GM18858 (cell line): ENCODE measurements around the gene COL10A1.
A peak's percentile ranks its signal among the peaks of the same experiment; 100 is the strongest.
"Not testable (repeated sequence)": the region's sequence is repeated elsewhere in the genome, so short reads cannot be mapped to it uniquely, and the experiment has no call there.

Experiments
- ATAC-seq: cut with Tn5 transposase; IDR thresholded peaks from one replicate; pipeline ENCODE4 v1.9.1; 2021; ENCODE audit not compliant: unreplicated experiment

COL10A1 gene

GRCh38 chr6:116127771-116128493, 2.0 kb upstream of the COL10A1 start:
- no peak for ATAC-seq

DNA sequence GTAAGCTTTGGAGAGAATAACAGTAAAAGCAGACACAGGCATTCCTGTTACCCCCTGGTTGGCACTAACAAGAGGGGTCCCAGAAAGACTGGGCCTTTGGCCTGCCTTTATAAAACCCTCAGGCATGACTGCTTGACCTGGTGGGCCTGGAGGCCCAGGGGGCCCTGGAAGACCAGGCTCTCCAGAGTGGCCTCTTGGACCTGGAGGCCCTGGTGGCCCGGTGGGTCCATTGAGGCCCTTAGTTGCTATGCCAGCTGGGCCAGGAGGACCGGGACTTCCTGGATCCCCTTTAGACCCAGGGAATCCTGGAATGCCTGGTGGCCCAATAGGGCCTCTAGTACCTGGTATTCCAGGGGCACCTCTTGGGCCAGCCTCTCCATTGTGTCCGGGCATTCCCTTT, 5.5 kb downstream of the COL10A1 start:
- no peak for ATAC-seq

GRCh38 chr6:116118608-116119007, 7.3 kb downstream of the COL10A1 start:
- ATAC-seq, result no peak

- no peak for ATAC-seq
These were observed 10.2 kb downstream of the COL10A1 start for GRCh38 chr6:116115781-116116180.

DNA sequence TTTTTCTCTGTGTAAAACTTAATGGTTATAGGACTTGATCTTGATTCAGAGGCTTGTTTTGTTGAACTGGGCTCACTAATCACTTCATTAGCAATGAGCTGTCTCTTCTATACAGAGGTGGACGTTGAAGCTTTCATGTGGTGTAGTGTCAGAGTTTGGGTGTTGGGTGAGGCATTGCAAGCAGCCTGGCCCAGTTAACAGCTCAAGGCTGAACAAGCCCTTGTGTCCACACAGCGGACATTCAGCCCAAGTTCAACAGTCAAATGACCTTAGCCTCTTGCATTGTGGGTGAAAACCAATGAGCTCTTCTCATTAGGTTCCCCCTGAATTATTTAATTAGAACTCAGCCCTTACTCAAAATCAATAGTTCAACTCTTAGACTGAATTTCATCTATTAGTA, 12.5 kb downstream of the COL10A1 start:
- no peak for ATAC-seq

DNA sequence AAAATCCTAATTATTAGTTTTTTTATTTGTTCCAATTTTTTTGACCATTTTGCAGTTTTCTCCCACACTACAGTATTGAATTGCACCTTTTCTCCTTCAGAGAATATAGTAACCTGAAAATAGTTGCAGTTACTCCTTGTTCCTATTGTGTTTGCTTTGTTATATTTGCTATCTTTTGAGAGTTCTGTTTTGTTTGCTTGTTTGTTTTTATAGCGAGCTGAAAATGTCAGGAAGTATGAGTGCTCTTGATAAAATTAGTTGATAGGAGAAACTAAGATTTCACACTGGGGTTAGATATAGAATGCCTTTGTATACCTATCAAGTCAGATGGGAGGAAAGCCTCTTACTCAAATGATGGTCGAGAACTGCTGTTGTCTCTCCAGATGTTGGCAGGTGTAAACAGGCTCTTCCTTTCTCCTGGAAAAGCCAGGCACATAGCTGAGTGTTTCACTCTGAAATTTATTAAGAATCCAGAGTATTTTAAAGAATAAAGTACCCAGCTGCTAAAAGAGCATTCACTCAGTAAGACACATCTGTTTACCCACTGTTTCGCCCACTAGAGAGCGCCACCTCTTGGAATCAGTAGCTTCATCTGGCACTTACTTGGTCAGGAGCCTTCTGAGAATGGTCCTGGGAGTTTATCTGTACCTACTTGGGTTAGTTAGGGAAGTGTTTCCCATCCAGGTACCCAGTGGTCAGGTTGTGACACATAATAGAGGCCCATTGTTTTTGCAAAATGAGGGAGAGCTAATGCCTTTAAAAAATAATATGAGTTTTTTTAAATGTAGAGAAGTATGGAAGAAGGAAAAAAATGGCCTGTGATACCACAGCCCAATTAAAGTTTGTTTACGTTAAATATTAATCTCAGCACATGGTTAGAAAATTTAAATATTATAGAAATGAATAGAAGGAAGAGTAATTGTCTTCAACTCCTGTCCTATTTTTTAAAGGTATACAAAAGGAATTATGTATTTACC, 14.1 kb downstream of the COL10A1 start:
- peak; percentile 68 for ATAC-seq

GRCh38 chr6:116108836-116109235, 17.1 kb downstream of the COL10A1 start:
- ATAC-seq, result no peak

DNA sequence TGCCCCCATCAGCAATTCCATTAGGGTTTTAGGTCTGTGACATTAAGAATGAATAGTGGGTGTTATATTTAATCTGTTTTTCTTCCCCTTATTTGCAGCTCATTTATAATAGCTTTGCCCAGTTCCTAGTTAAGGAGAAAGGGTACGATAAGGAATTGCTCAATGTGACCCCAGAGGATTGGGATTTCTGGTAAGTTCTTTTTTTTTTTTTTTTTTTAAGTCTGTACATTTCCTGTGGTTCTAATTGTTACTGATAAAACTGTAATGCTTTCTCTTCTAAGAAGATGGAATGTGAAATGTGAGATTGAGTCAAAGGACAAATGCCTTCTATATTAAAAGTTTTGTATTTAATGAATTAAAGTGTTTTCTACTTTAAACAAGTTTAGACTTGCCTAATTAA, 19.8 kb downstream of the COL10A1 start:
- no peak for ATAC-seq

DNA sequence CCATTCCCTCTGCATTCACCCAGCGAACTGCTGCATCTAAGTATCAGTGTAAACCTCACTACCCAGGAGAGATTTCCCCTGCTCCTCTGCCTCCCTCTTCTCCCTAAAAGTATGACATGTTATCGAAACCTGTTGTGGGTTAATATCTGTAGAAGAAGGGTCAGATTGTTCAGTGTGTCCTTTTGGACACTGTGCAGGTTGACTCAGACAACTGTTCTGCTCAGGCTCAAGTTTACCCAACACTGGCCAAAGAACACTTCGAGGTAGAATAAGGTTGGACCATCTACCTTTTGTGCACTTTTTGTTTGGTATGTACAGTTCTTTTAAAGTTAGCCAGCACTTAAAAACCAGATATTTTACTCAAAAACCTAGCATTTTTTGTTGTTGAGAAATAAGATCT, 20.7 kb downstream of the COL10A1 start:
- ATAC-seq, result no peak

DNA sequence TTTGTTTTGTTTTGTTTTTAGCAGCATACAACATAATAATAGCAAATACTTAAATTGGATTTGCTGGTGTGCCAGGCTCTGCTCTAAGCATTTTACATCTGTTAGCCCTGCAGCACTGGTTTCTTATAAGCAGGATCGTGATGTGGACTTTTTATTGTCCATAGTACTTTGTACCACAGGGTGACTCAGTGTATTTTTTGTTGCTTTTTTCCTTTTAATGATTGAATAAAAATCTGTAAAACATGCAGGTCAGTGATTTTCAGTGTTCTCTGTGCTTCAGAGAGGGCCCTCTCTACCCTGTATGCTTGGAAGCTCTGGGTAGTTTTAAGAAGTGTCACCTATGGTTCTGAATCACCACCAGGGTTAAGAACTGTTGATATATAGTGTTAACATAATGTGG, 21.3 kb downstream of the COL10A1 start:
- no peak for ATAC-seq

GRCh38 chr6:116102873-116103272, 23.1 kb downstream of the COL10A1 start:
- ATAC-seq, result no peak

- ATAC-seq, result no peak
These were observed 24.1 kb downstream of the COL10A1 start for GRCh38 chr6:116101790-116102189.

DNA sequence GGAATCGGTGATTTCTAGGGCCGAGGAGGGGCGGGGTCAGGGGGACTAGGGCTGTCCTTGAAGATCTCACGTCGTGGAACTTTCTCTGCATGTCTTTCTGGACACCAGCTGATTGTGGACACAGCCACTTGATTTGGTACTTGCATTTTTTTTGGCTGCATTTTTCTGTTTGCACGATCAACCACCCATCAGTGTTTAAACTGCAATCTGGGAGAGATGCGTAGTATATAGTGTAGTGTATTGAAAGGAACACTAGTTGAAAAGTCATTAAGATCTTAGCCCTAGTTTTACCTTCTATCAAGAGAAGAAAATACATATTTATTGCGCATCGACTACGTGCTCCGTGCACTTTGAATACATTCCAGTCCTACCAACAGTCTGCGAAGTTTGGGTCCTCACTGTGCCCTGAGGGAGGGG, 24.6 kb downstream of the COL10A1 start:
- no peak for ATAC-seq

DNA sequence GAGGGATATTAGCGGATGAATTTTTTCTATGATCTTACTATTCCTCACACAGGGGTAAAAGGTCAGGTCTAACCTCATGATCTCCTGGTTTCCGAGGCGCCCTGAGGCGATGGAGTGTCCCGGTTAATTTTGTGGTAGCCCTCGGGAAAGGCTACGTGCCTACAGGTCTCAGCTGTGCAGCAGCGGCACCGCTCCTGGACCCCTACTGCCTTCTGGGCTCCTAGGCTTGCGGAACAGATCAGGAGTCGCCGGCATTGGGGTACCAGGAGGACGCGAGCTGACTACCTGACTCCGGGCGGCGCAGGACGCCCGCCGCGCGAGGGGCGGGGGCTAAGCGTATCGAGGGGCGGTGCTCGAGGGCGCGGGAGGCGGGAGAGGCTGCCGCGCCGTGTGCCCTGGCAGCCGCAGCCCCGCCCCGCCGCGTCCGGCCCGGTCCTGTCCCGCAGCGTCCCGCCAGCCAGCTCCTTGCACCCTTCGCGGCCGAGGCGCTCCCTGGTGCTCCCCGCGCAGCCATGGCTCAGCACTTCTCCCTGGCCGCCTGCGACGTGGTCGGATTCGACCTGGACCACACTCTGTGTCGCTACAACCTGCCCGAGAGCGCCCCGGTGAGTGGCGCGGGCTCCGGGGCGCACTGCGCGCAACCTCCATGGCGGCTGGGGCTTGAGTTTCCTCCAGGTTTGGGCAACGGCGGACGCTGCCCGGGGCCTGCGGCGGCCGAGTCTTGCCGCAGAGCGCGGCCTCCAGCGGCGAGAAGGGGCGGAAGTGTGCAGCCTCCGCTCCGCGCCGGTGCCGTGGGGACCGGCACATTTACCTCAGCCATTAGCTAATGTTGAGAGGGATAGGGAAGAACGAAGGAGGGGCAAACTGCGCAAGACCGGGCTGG, 25.3 kb downstream of the COL10A1 start, which contains the start of gene NT5DC1:
TSS of gene NT5DC1 (plus strand) at position 435 of the 883 bp plus-strand sequence. CDS start at position 513, 78 bp downstream.
- ATAC-seq, result peak; percentile 69

- ATAC-seq, result no peak
These were observed 26.9 kb downstream of the COL10A1 start for GRCh38 chr6:116099036-116099435.

DNA sequence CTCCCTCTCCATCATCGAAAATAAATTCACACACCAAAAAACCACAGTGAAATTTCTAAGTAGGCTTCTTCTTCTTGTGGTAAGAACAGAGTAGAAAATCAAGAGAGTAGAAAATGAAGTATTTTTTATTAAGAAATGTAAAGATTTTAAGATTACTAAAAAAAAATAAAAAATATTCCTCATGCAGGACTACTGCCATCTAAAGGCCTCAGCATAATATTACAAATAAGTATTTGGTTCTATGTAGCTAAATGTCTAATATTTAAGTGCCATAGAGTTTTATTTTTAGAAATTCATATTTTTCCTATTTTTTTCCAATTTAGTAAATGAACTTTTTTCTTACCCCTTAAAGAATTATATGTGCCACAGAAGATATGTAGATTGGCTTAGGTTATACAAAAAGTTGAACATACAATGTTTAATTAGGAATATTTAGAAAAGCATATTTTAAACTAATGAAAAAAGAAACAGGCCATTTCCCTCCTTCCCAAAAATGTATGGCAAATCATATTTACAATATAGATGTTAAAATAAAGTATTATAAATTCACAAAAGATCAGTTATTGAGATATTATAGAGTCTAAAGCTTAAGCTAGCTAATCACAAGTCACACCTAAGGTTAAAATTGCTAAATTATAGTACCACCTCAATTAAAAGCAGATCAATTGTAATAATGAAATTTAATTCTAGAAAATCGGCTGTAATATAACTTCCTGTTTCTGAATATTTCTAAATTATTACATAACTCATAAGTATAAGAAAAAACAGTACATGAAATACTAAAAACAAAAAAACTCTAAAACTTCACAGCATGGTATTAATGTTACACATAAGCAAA, 28.7 kb downstream of the COL10A1 start:
- no peak for ATAC-seq

- not testable (repeated sequence) for ATAC-seq
These were observed 29.7 kb downstream of the COL10A1 start for GRCh38 chr6:116096048-116096759.

- no peak for ATAC-seq
These were observed 31.9 kb downstream of the COL10A1 start for GRCh38 chr6:116094041-116094440.

DNA sequence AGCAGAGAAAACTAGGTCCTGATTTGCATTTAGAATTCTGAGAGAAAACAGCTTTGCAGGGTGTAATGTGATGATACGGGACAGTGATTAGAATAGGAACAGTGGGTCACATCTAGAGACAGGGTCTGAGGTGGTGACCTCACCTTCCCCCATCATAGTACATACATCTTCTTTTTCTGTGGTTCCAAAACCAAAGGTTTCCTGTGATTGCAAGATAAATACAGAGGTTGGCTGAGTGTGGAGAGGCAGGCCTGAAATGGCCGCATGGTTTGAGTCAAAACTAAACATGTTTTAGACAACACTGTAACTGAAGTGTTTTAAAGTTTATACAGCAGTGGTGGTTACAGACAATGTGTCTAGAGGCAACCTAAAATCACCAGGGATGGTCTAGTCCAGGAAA, 35.7 kb downstream of the COL10A1 start:
- ATAC-seq, result peak; percentile 69
